ENCODE data around the gene ZNF341.

ZNF341 gene

GRCh38 chr20:33702861-33703260 lies 28.9 kb upstream of the ZNF341 start:
- DNase-seq: peak in 1 of 2 experiments; percentile 11

- DNase-seq: no peak
These were observed 28.2 kb upstream of the ZNF341 start for GRCh38 chr20:33703498-33704137.

GRCh38 chr20:33704197-33704924 lies 27.4 kb upstream of the ZNF341 start:
- DNase-seq: no peak

GRCh38 chr20:33707668-33708067 lies 24.1 kb upstream of the ZNF341 start:
- no peak for DNase-seq

- no peak for DNase-seq
These were observed 22.4 kb upstream of the ZNF341 start for GRCh38 chr20:33709398-33709797.

- DNase-seq: no peak
These were observed 21.8 kb upstream of the ZNF341 start for GRCh38 chr20:33709905-33710541.

GRCh38 chr20:33710681-33711445 lies 20.9 kb upstream of the ZNF341 start:
- DNase-seq: no peak

GRCh38 chr20:33711446-33711738 lies 20.4 kb upstream of the ZNF341 start:
- no peak for DNase-seq

- no peak for DNase-seq
These were observed 17.9 kb upstream of the ZNF341 start for GRCh38 chr20:33713865-33714367.

- no peak for DNase-seq
These were observed 15.3 kb upstream of the ZNF341 start for GRCh38 chr20:33716498-33716897.

GRCh38 chr20:33719277-33719988 lies 12.4 kb upstream of the ZNF341 start:
- DNase-seq: no peak

- peak; percentile 98 to 99 for DNase-seq
These were observed 11.6 kb upstream of the ZNF341 start, which contains the start of gene PXMP4 for GRCh38 chr20:33719989-33720709. PXMP4 (minus strand) TSS chr20:33720310; CDS start chr20:33720207, 103 bp downstream.

GRCh38 chr20:33721391-33722140 lies 10.2 kb upstream of the ZNF341 start:
- no peak for DNase-seq

- DNase-seq: no peak
These were observed 7.2 kb upstream of the ZNF341 start for GRCh38 chr20:33724439-33725094.

- no peak for DNase-seq
These were observed 6.1 kb upstream of the ZNF341 start for GRCh38 chr20:33725607-33726264.

- no peak for DNase-seq
These were observed 4.7 kb upstream of the ZNF341 start for GRCh38 chr20:33727115-33727479.

- DNase-seq: no peak
These were observed 4.0 kb upstream of the ZNF341 start for GRCh38 chr20:33727806-33728205.

- no peak for DNase-seq
These were observed 3.3 kb upstream of the ZNF341 start for GRCh38 chr20:33728463-33728862.

GRCh38 chr20:33729101-33729500 lies 2.7 kb upstream of the ZNF341 start:
- no peak for DNase-seq
